GM10248 (cell line): ENCODE measurements around the gene TCHP.

Experiments used
- CTCF ChIA-PET: fragments of 300-600 bp; sonication (Branson Sonifier 250); formaldehyde crosslinking; extraction: SDS; loops from one replicate; lab custom pipeline; 2021; ENCODE audit warnings: antibody characterized with exemption; lab: Yijun Ruan, JAX
- POLR2A ChIA-PET: fragments of 350-650 bp; sonication (Branson Sonifier 250); formaldehyde crosslinking; extraction: SDS; loops from one replicate; lab custom pipeline; 2020; ENCODE audit warnings: antibody characterized with exemption; lab: Yijun Ruan, JAX
- DNase-seq: peaks from one replicate; pipeline ENCODE4 v3.0.0; 2012; ENCODE audit errors: extremely low spot score
- CTCF ChIP-seq: IDR thresholded peaks from 2 replicates; pipeline ENCODE4 v1.5.1; 2012; ENCODE audit warnings: mild to moderate bottlenecking, low read depth; ENCODE audit errors: extremely low read depth, missing control alignments, control extremely low read depth

TCHP gene

GRCh38 chr12:109871668-109872314 lies 28.3 kb upstream of the TCHP start:
- ChIA-PET CTCF (interaction anchor here (2.2 kb wide), 1 partner anchor 26 kb away, joined by 6 read pairs; no protein-coding TSS in a partner anchor), POLR2A (no interaction called here)
- DNase-seq: no peak
- no peak for TF ChIP-seq CTCF

GRCh38 chr12:109873653-109874052 lies 26.4 kb upstream of the TCHP start:
- no peak for DNase-seq
- ChIA-PET CTCF (interaction anchor here (1.0 to 2.2 kb wide), 3 partner anchors 12 to 30 kb away, joined by 3 to 6 read pairs (median 4); no protein-coding TSS in a partner anchor), POLR2A (interaction anchor here (0.7 kb wide), 1 partner anchor 1560 kb away, joined by 4 read pairs; no protein-coding TSS in a partner anchor)
- TF ChIP-seq CTCF: no peak

- ChIA-PET CTCF (interaction anchor here (1.0 to 4.3 kb wide), 5 partner anchors 13 to 447 kb away, joined by 3 to 31 read pairs (median 3); no protein-coding TSS in a partner anchor), POLR2A (no interaction called here)
- no peak for TF ChIP-seq CTCF
- no peak for DNase-seq
Measured at GRCh38 chr12:109875572-109876131, 24.4 kb upstream of the TCHP start.

GRCh38 chr12:109876406-109876805 lies 23.7 kb upstream of the TCHP start:
- DNase-seq: no peak
- no peak for TF ChIP-seq CTCF
- POLR2A ChIA-PET: no interaction called here
- CTCF ChIA-PET: interaction anchor here (1.0 to 4.3 kb wide), 5 partner anchors 14 to 448 kb away, joined by 3 to 31 read pairs (median 3); no protein-coding TSS in a partner anchor

- no peak for DNase-seq
- POLR2A ChIA-PET: no interaction called here
- TF ChIP-seq CTCF: no peak
- CTCF ChIA-PET: interaction anchor here (1.2 to 4.3 kb wide), 3 partner anchors 11 to 33 kb away, joined by 3 to 31 read pairs (median 12); no protein-coding TSS in a partner anchor
Measured at GRCh38 chr12:109877504-109878246, 22.4 kb upstream of the TCHP start.

- no peak for DNase-seq
- TF ChIP-seq CTCF: no peak
- ChIA-PET POLR2A (no interaction called here), CTCF (interaction anchor here (1.2 to 4.3 kb wide), 3 partner anchors 10 to 73 kb away, joined by 3 to 31 read pairs (median 6); no protein-coding TSS in a partner anchor)
Measured at GRCh38 chr12:109878247-109878625, 21.8 kb upstream of the TCHP start.
